Measurements from ENCODE around the gene TTC24.

The TTC24 gene

GRCh38 chr1:156584813-156585212 lies 5.3 kb downstream of the TTC24 start:
- in situ Hi-C loops (cut with HindIII; ENCODE audit: low sequenced_read_pairs), result loop anchor here (5.0 kb wide), 1 partner anchor 88 kb away; no protein-coding TSS in a partner anchor

GRCh38 chr1:156586323-156586722 lies 6.8 kb downstream of the TTC24 start:
- in situ Hi-C loops (cut with HindIII; ENCODE audit: low sequenced_read_pairs), result loop anchor here (5.0 kb wide), 1 partner anchor 89 kb away; no protein-coding TSS in a partner anchor

DNA sequence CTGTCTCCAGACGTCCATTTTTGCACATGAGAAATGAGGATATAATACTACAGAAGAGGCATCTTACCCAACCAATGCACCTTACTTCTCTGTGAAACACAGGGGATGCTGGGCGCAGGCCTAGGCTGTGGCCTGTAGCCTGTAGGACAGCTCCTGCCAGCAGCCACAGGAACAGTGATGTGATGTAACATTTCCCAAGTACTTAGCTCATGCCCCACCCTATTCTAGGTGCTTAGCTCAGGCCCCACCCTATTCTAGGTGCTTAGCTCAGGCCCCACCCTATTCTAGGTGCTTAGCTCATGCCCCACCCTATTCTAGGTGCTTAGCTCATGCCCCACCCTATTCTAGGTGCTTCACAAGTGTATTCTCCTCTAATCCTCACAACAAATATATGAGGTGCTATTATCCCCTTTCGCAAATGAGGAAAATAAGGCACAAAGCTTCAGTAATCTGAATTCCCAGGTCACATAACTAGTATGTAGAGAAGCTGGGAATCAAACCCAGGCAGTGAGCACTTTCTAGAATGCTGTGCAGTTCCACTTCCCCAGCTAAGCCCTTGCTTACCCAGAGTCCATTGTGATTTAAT lies 7.5 kb downstream of the TTC24 start:
- in situ Hi-C loops (cut with HindIII; ENCODE audit: low sequenced_read_pairs), result loop anchor here (5.0 kb wide), 1 partner anchor 90 kb away; no protein-coding TSS in a partner anchor

DNA sequence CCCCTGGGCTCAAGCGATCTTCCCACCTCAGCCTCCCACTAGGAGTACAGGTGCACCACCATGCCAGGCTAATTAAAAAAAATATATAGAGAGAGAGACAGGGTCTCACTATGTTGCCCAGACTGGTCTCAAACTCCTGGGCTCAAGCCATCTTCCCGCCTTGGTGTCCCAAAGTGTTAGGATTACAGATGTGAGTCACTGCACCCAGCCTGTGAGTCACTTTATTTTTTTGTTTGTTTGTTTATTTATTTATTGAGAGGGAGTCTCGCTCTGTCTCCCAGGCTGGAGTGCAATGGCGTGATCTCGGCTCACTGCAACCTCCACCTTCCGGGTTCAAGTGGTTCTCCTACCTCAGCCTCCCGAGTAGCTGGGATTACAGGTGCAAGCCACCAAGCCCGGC lies 8.4 kb downstream of the TTC24 start:
- in situ Hi-C loops (cut with HindIII; ENCODE audit: low sequenced_read_pairs), result loop anchor here (5.0 kb wide), 1 partner anchor 91 kb away; no protein-coding TSS in a partner anchor

- in situ Hi-C loops (cut with HindIII; ENCODE audit: low sequenced_read_pairs), result loop anchor here (5.0 kb wide), 1 partner anchor 92 kb away; no protein-coding TSS in a partner anchor
These were observed 10.0 kb downstream of the TTC24 start for GRCh38 chr1:156589546-156589945.

GRCh38 chr1:156590326-156591180 lies 11.0 kb downstream of the TTC24 start:
- in situ Hi-C loops (cut with HindIII; ENCODE audit: low sequenced_read_pairs), result no loop called here

DNA sequence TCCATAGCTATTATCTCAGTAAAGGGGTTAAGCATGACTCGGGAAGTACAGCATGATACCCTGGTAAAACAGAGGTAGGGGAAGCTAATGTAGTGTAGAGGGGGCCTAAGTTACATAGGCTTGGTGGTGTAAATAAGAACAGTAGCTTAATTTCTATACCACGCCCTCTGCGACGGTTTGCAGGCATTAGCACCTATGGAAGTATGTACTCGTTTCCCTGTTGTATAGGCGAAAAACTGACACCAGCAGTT lies 11.6 kb downstream of the TTC24 start:
- in situ Hi-C loops (cut with HindIII; ENCODE audit: low sequenced_read_pairs), result no loop called here

GRCh38 chr1:156591432-156592157 lies 12.1 kb downstream of the TTC24 start, which contains the start of gene NAXE:
TSS of gene NAXE (plus strand) at chr1:156591776. CDS start at chr1:156591805, 29 bp downstream.
- in situ Hi-C loops (cut with HindIII; ENCODE audit: low sequenced_read_pairs), result no loop called here

- in situ Hi-C loops (cut with HindIII; ENCODE audit: low sequenced_read_pairs), result no loop called here
These were observed 12.8 kb downstream of the TTC24 start for GRCh38 chr1:156592158-156592909.

- in situ Hi-C loops (cut with HindIII; ENCODE audit: low sequenced_read_pairs), result no loop called here
These were observed 13.6 kb downstream of the TTC24 start for GRCh38 chr1:156592910-156593660.

DNA sequence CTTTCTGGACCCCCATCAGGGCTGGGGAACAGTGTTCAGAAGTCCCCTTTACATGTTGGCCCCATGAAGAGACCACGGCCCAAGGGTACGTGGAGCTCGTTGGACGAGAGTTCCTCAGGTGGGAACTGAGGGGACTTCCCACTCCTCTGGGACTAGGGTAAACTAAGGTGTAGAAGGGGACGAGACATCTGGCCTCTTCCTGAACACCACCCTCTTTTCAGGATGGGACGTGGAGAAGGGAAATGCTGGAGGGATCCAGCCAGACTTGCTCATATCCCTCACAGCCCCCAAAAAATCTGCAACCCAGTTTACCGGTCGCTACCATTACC lies 14.1 kb downstream of the TTC24 start:
- in situ Hi-C loops (cut with HindIII; ENCODE audit: low sequenced_read_pairs), result no loop called here

GRCh38 chr1:156594190-156594589 lies 14.7 kb downstream of the TTC24 start:
- in situ Hi-C loops (cut with HindIII; ENCODE audit: low sequenced_read_pairs), result no loop called here

GRCh38 chr1:156595016-156595415 lies 15.5 kb downstream of the TTC24 start:
- in situ Hi-C loops (cut with HindIII; ENCODE audit: low sequenced_read_pairs), result no loop called here

- in situ Hi-C loops (cut with HindIII; ENCODE audit: low sequenced_read_pairs), result no loop called here
These were observed 16.9 kb downstream of the TTC24 start for GRCh38 chr1:156596426-156596825.

- in situ Hi-C loops (cut with HindIII; ENCODE audit: low sequenced_read_pairs), result no loop called here
These were observed 18.6 kb downstream of the TTC24 start for GRCh38 chr1:156598125-156598524.

- in situ Hi-C loops (cut with HindIII; ENCODE audit: low sequenced_read_pairs), result no loop called here
These were observed 19.4 kb downstream of the TTC24 start for GRCh38 chr1:156598731-156599432.

GRCh38 chr1:156599811-156600210 lies 20.3 kb downstream of the TTC24 start:
- in situ Hi-C loops (cut with HindIII; ENCODE audit: low sequenced_read_pairs), result no loop called here

GRCh38 chr1:156600733-156601121 lies 21.2 kb downstream of the TTC24 start:
- in situ Hi-C loops (cut with HindIII; ENCODE audit: low sequenced_read_pairs), result no loop called here

DNA sequence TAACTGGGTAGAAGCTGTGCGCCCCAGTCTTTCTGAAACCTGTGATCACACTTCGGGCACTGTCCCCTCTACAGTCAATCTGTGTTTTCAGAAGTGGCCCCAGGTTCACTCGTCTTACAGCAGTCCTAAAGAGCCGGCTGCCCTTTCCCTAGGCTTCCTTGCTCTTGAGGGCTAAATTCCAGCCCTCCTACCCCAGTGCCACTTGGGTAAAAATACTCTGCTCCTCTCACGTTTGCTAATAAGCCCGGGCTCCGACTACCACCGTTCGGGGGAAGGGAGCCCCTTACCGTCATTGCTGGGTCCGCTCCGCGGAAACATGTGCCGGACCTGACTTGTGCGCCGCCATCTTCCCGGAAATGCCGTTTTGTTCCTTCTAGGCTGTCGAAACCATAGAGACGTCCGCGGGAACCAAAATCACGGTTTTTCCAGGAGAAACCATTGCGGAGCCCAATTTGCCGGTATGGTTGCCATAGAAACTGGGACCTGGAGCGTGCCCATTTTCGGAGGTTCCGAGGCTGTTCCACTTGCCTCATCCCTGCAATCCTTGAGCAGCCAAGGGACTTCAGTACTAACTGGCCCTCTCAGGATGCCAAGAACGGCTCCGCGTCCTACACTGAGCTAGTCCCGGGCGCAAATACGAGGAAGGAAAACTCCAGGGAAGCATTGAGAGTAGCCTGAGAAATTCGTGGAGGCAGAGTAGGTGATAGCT lies 21.8 kb downstream of the TTC24 start, which contains the start of gene GPATCH4:
Gene GPATCH4 (minus strand): TSS at position 358 of the 709 bp plus-strand sequence.
- in situ Hi-C loops (cut with HindIII; ENCODE audit: low sequenced_read_pairs), result no loop called here
